Measurements from ENCODE around the gene PAPPA.

The PAPPA gene

DNA sequence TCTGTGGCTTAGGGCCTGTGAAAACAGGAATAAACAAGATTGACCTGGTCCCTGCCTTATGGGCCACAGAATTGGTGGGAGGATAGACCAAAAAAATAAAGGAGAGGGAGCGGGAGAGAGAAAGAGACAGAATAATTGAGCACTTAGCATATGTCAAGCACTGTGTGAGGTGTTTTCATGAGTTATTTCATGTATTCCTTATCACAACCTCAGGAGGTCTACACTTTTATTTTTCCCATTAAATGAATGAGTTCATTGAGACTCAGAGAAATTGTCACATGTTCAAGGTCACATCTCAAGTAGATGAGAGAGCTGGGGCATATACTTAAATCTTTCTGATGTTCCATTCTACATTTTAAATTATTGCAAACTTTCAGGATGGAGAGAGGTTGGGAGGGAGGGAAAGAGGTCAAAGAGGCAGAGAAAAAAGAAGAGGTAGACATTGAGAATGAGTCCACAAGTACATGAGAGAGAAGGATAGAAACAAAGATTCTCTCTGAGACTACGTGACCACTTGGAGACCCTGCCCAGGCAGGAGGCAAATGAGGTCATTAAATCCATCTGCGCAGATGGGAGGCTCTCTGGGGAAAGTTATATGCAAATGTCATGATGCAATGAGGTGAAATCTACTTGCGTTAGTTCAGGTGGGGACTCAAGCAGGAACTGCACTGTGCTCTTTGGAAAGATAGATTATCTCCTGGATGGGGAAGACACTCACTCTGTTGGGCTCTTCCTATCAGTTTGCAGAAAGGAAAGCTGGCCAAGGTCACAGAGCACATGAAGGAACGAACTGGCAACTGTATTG is 241.5 kb downstream of the PAPPA start:
- H3K4me2 ChIP-seq (ENCODE audit: low read depth, low read length, poor library complexity, severe bottlenecking), result no peak overlapping the region
- no peaks in the 10 kb centered on the region for H3K27me3 ChIP-seq (ENCODE audit: insufficient read depth, low read length, poor library complexity, severe bottlenecking)
- H3K9me2 ChIP-seq (replicated peaks; ENCODE audit: low read depth, low read length), result no peaks in the 10 kb centered on the region
- no peaks in the 10 kb centered on the region for H3K4me1 ChIP-seq (ENCODE audit: insufficient read depth, low read length, poor library complexity, severe bottlenecking)
- no peaks in the 10 kb centered on the region for H4K20me1 ChIP-seq (ENCODE audit: insufficient read depth, low read length, poor library complexity, severe bottlenecking)
- no peaks in the 10 kb centered on the region for H3F3A ChIP-seq (ENCODE audit: low read depth)
- H3K79me2 ChIP-seq (ENCODE audit: insufficient read depth, low read length), result no peaks in the 10 kb centered on the region
- no peak overlapping the region for H2AFZ ChIP-seq (ENCODE audit: low read length)
- H3K9me3 ChIP-seq (ENCODE audit: insufficient read depth, low read depth, low read length), result no peaks in the 10 kb centered on the region; the same call in 1 of the 2 replicates
- TF ChIP-seq, protein P1, sequence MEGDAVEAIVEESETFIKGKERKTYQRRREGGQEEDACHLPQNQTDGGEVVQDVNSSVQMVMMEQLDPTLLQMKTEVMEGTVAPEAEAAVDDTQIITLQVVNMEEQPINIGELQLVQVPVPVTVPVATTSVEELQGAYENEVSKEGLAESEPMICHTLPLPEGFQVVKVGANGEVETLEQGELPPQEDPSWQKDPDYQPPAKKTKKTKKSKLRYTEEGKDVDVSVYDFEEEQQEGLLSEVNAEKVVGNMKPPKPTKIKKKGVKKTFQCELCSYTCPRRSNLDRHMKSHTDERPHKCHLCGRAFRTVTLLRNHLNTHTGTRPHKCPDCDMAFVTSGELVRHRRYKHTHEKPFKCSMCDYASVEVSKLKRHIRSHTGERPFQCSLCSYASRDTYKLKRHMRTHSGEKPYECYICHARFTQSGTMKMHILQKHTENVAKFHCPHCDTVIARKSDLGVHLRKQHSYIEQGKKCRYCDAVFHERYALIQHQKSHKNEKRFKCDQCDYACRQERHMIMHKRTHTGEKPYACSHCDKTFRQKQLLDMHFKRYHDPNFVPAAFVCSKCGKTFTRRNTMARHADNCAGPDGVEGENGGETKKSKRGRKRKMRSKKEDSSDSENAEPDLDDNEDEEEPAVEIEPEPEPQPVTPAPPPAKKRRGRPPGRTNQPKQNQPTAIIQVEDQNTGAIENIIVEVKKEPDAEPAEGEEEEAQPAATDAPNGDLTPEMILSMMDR (conservative IDR thresholded peaks at IDR 0.05; ENCODE audit: low read length), result no peak
- TF ChIP-seq EZH2phosphoT487 (IDR thresholded peaks at IDR 0.05; ENCODE audit: borderline replicate concordance), result no peak
- H3K4me3 ChIP-seq (ENCODE audit: low read length, poor library complexity, severe bottlenecking), result no peak overlapping the region
- no peak overlapping the region for H3K9ac ChIP-seq (ENCODE audit: low read depth, low read length, poor library complexity, severe bottlenecking)
- no peaks in the 10 kb centered on the region for H3K36me3 ChIP-seq (ENCODE audit: insufficient read depth, low read length)

DNA sequence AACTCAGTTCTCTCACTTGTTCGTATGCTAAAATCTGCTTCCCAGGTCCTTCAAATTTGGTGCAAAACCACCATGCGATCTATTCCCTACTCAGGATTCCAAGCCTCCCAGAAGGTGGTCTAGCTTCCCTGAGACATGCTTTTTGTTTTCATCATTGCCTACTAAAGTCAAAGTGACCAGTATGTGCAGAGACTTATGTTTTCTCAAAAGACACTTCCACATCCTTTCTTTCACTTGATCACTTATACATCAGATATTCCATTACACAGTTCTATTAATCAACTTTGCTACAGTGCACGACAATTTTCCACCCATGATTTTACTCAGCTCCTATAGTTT is 242.1 kb downstream of the PAPPA start:
- no peaks in the 10 kb centered on the region for H3F3A ChIP-seq (ENCODE audit: low read depth)
- H3K9ac ChIP-seq (ENCODE audit: low read depth, low read length, poor library complexity, severe bottlenecking), result no peak overlapping the region
- no peaks in the 10 kb centered on the region for H3K27me3 ChIP-seq (ENCODE audit: insufficient read depth, low read length, poor library complexity, severe bottlenecking)
- H3K4me3 ChIP-seq (ENCODE audit: low read length, poor library complexity, severe bottlenecking), result no peak overlapping the region
- TF ChIP-seq, protein P1 (conservative IDR thresholded peaks at IDR 0.05; ENCODE audit: low read length), result no peak
- TF ChIP-seq EZH2phosphoT487 (IDR thresholded peaks at IDR 0.05; ENCODE audit: borderline replicate concordance), result no peak
- no peaks in the 10 kb centered on the region for H4K20me1 ChIP-seq (ENCODE audit: insufficient read depth, low read length, poor library complexity, severe bottlenecking)
- no peak overlapping the region for H2AFZ ChIP-seq (ENCODE audit: low read length)
- no peaks in the 10 kb centered on the region for H3K4me1 ChIP-seq (ENCODE audit: insufficient read depth, low read length, poor library complexity, severe bottlenecking)
- H3K36me3 ChIP-seq (ENCODE audit: insufficient read depth, low read length), result no peaks in the 10 kb centered on the region
- H3K79me2 ChIP-seq (ENCODE audit: insufficient read depth, low read length), result no peaks in the 10 kb centered on the region
- H3K4me2 ChIP-seq (ENCODE audit: low read depth, low read length, poor library complexity, severe bottlenecking), result no peak overlapping the region
- H3K9me3 ChIP-seq (ENCODE audit: insufficient read depth, low read depth, low read length), result no peaks in the 10 kb centered on the region; the same call in 1 of the 2 replicates
- H3K9me2 ChIP-seq (replicated peaks; ENCODE audit: low read depth, low read length), result no peaks in the 10 kb centered on the region

DNA sequence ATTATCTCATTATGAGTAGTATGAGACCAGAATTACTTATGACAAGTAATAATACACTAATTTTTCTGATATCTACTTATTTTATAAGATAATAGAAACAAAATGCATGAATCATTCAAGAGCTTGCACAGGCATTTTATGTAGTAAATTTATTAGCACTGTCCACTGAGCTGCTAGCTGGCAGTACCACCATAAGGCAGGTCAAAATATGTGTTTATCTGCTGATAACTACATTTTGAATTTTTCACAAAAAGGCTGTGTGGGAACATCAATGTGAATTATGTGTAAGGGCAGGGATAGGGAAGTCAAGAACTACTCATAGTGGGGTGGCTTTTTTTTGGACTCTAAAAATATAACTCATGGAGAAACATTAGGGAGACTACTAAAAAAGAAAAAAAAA is 249.6 kb downstream of the PAPPA start:
- no peaks in the 10 kb centered on the region for H4K20me1 ChIP-seq (ENCODE audit: insufficient read depth, low read length, poor library complexity, severe bottlenecking)
- no peak overlapping the region for H3K4me2 ChIP-seq (ENCODE audit: low read depth, low read length, poor library complexity, severe bottlenecking)
- TF ChIP-seq, protein P1 (conservative IDR thresholded peaks at IDR 0.05; ENCODE audit: low read length), result no peak
- TF ChIP-seq EZH2phosphoT487 (IDR thresholded peaks at IDR 0.05; ENCODE audit: borderline replicate concordance), result no peak
- H3K4me1 ChIP-seq (ENCODE audit: insufficient read depth, low read length, poor library complexity, severe bottlenecking), result no peaks in the 10 kb centered on the region
- H3K4me3 ChIP-seq (ENCODE audit: low read length, poor library complexity, severe bottlenecking), result no peak overlapping the region
- no peaks in the 10 kb centered on the region for H3K79me2 ChIP-seq (ENCODE audit: insufficient read depth, low read length)
- no peaks in the 10 kb centered on the region; the same call in 1 of the 2 replicates for H3K9me3 ChIP-seq (ENCODE audit: insufficient read depth, low read depth, low read length)
- no peaks in the 10 kb centered on the region for H3K9me2 ChIP-seq (replicated peaks; ENCODE audit: low read depth, low read length)
- no peaks in the 10 kb centered on the region for H3K27me3 ChIP-seq (ENCODE audit: insufficient read depth, low read length, poor library complexity, severe bottlenecking)
- no peaks in the 10 kb centered on the region for H3F3A ChIP-seq (ENCODE audit: low read depth)
- no peak overlapping the region for H2AFZ ChIP-seq (ENCODE audit: low read length)
- H3K36me3 ChIP-seq (ENCODE audit: insufficient read depth, low read length), result no peaks in the 10 kb centered on the region
- no peak overlapping the region for H3K9ac ChIP-seq (ENCODE audit: low read depth, low read length, poor library complexity, severe bottlenecking)
